Fibroblast of the aortic adventitia (primary cell): ENCODE measurements around the gene LRMDA. TPM values are rescaled to one million over a fixed set of nuclear protein-coding genes. Genes with fewer than 3 reads are reported as not detected.

Experiments
- DNase-seq: peaks from one replicate; pipeline ENCODE4 v3.0.0-alpha.2; 2010; ENCODE audit warnings: low read depth
- H3K4me3 ChIP-seq: 2 replicates; pipeline ENCODE4 v1.5.1; 2011; ENCODE audit warnings: low read depth, mild to moderate bottlenecking, control low read depth, low read length, moderate library complexity
- CTCF ChIP-seq: IDR thresholded peaks from 2 replicates; pipeline ENCODE4 v1.5.1; 2011; ENCODE audit warnings: mild to moderate bottlenecking, low read length, control low read depth, inconsistent platforms; ENCODE audit not compliant: insufficient read depth
- total RNA-seq: library from RNA; depleted of rRNA; stranded (reverse); fragments of >200 nt; gene quantifications from 2 replicates; pipeline ENCODE4 v1.2.3, GENCODE V29; 2012; ENCODE audit warnings: low replicate concordance

The LRMDA gene
- total RNA-seq, 1 donor, result 6.3 TPM

- no peak overlapping the region for H3K4me3 ChIP-seq
- no peak for TF ChIP-seq CTCF
- peak; percentile 60 for DNase-seq
Measured at GRCh38 chr10:76353237-76353851, 921.9 kb downstream of the LRMDA start.

GRCh38 chr10:76354212-76354738 lies 922.9 kb downstream of the LRMDA start:
- no peak overlapping the region for H3K4me3 ChIP-seq
- TF ChIP-seq CTCF, result no peak
- DNase-seq, result no peak

- TF ChIP-seq CTCF, result no peak
- DNase-seq, result no peak
- H3K4me3 ChIP-seq, result no peak overlapping the region
Measured at GRCh38 chr10:76354921-76355320, 923.5 kb downstream of the LRMDA start.

GRCh38 chr10:76356557-76356956 lies 925.1 kb downstream of the LRMDA start:
- no peak overlapping the region for H3K4me3 ChIP-seq
- TF ChIP-seq CTCF, result no peak
- DNase-seq, result no peak

- DNase-seq, result no peak
- no peak overlapping the region for H3K4me3 ChIP-seq
Measured at GRCh38 chr10:76357726-76358415, 926.4 kb downstream of the LRMDA start.

GRCh38 chr10:76358743-76359395 lies 927.4 kb downstream of the LRMDA start:
- no peak for DNase-seq
- H3K4me3 ChIP-seq, result no peak overlapping the region
- no peak for TF ChIP-seq CTCF

More at GRCh38 chr10:76357726-76358415, 926.4 kb downstream of the LRMDA start:
- TF ChIP-seq CTCF, result no peak
